HEK293 (cell line): ENCODE measurements around the gene BRD3OS.

Experiments
- CTCF ChIA-PET: fragments of 350-600 bp; formaldehyde crosslinking; extraction: SDS; loops from one replicate; lab custom pipeline; 2021; ENCODE audit warnings: antibody characterized with exemption; lab: Yijun Ruan, JAX
- POLR2A ChIA-PET: fragments of 300-600 bp; formaldehyde crosslinking; extraction: SDS; loops from one replicate; lab custom pipeline; 2020; ENCODE audit warnings: antibody characterized with exemption, inconsistent platforms; lab: Yijun Ruan, JAX
- H3K27ac ChIP-seq: fragments of 200-500 bp; sonication (Bioruptor generic); 2 replicates; pipeline ENCODE4 v1.5.1; 2014; ENCODE audit warnings: low read depth, low read length, control low read depth, inconsistent platforms; ENCODE audit errors: extremely low read depth
- H3K36me3 ChIP-seq, 2 experiments: fragments of 200-500 bp in 1 of 2; sonication (Bioruptor generic) in 1 of 2; 1 replicate in 1 of 2; 2 replicates in 1 of 2; pipeline ENCODE4 v1.5.1; 2014 to 2017; ENCODE audit warnings: inconsistent platforms in 2 of 2, low read length in 2 of 2; ENCODE audit not compliant: control insufficient read depth in 2 of 2, insufficient read depth in 1 of 2
- H3K4me1 ChIP-seq: fragments of 200-500 bp; sonication (Bioruptor generic); 2 replicates; pipeline ENCODE4 v1.5.1; 2014; ENCODE audit warnings: mild to moderate bottlenecking, low read length, inconsistent platforms; ENCODE audit not compliant: control insufficient read depth, insufficient read depth
- H3K4me3 ChIP-seq: 2 replicates; pipeline ENCODE4 v1.5.1; 2011; ENCODE audit warnings: low read depth, mild to moderate bottlenecking, control low read depth, low read length, moderate library complexity
- H3K9me3 ChIP-seq: fragments of 200-500 bp; sonication (Bioruptor generic); 2 replicates; pipeline ENCODE4 v1.5.1; 2014; ENCODE audit warnings: low read depth, low read length, inconsistent platforms; ENCODE audit not compliant: control insufficient read depth, insufficient read depth
- GLI2 ChIP-seq: fragments of 450-650 bp; formaldehyde crosslinking; IDR thresholded peaks from 2 replicates; pipeline ENCODE4; 2017; ENCODE audit warnings: missing biosample characterization, missing genetic modification characterization, low read depth, borderline replicate concordance
- HOXC10 ChIP-seq: sonication (generic); formaldehyde crosslinking; IDR thresholded peaks from 2 replicates; pipeline ENCODE4 v1.8.1; 2023; ENCODE audit warnings: mild to moderate bottlenecking, missing genetic modification reagents
- PRDM1 ChIP-seq: fragments of 450-650 bp; formaldehyde crosslinking; IDR thresholded peaks from 2 replicates; pipeline ENCODE4; 2016; ENCODE audit warnings: missing biosample characterization, missing genetic modification characterization
- PRDM2 ChIP-seq: fragments of 450-650 bp; formaldehyde crosslinking; IDR thresholded peaks from 2 replicates; pipeline ENCODE4 v1.5.1; 2016; ENCODE audit warnings: missing biosample characterization, missing genetic modification characterization, borderline replicate concordance
- ZBTB26 ChIP-seq: fragments of 450-650 bp; formaldehyde crosslinking; optimal IDR thresholded peaks from 2 replicates; pipeline ENCODE3; 2016; ENCODE audit warnings: missing biosample characterization, mild to moderate bottlenecking, missing genetic modification characterization
- ZFP69B ChIP-seq: fragments of 450-650 bp; formaldehyde crosslinking; IDR thresholded peaks from 2 replicates; pipeline ENCODE4 v1.5.1; 2016; ENCODE audit warnings: missing biosample characterization, missing genetic modification characterization
- ZNF148 ChIP-seq: fragments of 450-650 bp; formaldehyde crosslinking; IDR thresholded peaks from 2 replicates; pipeline ENCODE4 v1.5.0; 2017; ENCODE audit warnings: missing biosample characterization, missing genetic modification characterization, borderline replicate concordance
- ZNF18 ChIP-seq: fragments of 450-650 bp; formaldehyde crosslinking; IDR thresholded peaks from 2 replicates; pipeline ENCODE4 v1.5.1; 2016; ENCODE audit warnings: missing biosample characterization, missing genetic modification characterization
- ZNF433 ChIP-seq: fragments of 450-650 bp; formaldehyde crosslinking; IDR thresholded peaks from 2 replicates; pipeline ENCODE4 v1.5.1; 2016; ENCODE audit warnings: missing biosample characterization, missing genetic modification characterization, low read depth
- ZNF549 ChIP-seq: fragments of 450-650 bp; IDR thresholded peaks from 2 replicates; pipeline ENCODE4 v1.5.1; 2018; ENCODE audit warnings: missing biosample characterization, missing genetic modification characterization, mild to moderate bottlenecking, inconsistent platforms, moderate library complexity
- ZNF768 ChIP-seq: fragments of 450-650 bp; formaldehyde crosslinking; IDR thresholded peaks from 2 replicates; pipeline ENCODE4 v1.5.1; 2018; ENCODE audit warnings: missing biosample characterization, mild to moderate bottlenecking, missing genetic modification characterization
- ZSCAN16 ChIP-seq: fragments of 450-650 bp; formaldehyde crosslinking; IDR thresholded peaks from 2 replicates; pipeline ENCODE4 v1.5.1; 2016; ENCODE audit warnings: missing biosample characterization, missing genetic modification characterization
- ZSCAN5A ChIP-seq: fragments of 450-650 bp; formaldehyde crosslinking; IDR thresholded peaks from 2 replicates; pipeline ENCODE4 v1.5.1; 2016; ENCODE audit warnings: missing biosample characterization, missing genetic modification characterization

Gene BRD3OS

GRCh38 chr9:134028575-134029247, 3.4 kb downstream of the BRD3OS start:
- ChIA-PET CTCF (no interaction called here), POLR2A (no interaction called here)
- Histone ChIP-seq H3K36me3 (peaks cover 0 to 63% of the 10 kb centered on the region in 2 experiments), H3K27ac (no peak overlapping the region), H3K4me1 (0 out of 2 replicates have a peak, but pooled peaks cover 2% of the 10 kb centered on the region), H3K9me3 (no peaks in the 10 kb centered on the region), H3K4me3 (no peak overlapping the region)
- TF ChIP-seq PRDM2 (tag by site-specific recombination) (no peak), ZNF18 (tag by site-specific recombination) (no peak), ZNF433 (no peak), GLI2 (tag by site-specific recombination) (no peak), ZBTB26 (tag by site-specific recombination) (no peak), ZFP69B (tag by site-specific recombination) (no peak), ZNF768 (tag by site-specific recombination) (no peak), HOXC10 (CRISPR knock-in tag) (no peak), ZSCAN5A (tag by site-specific recombination) (no peak), ZNF148 (no peak), ZNF549 (no peak), ZSCAN16 (tag by site-specific recombination) (no peak), PRDM1 (tag by site-specific recombination) (no peak)
